Stimulated activated CD4-positive, alpha-beta T cell treated with anti-CD3 and anti-CD28 coated beads, Interleukin-4, amount 100 ng/mL, for 24 hours (primary cell): ENCODE measurements around the gene MED1.
A peak's percentile ranks its signal among the peaks of the same experiment; 100 is the strongest.
"Not testable (repeated sequence)": the region's sequence is repeated elsewhere in the genome, so short reads cannot be mapped to it uniquely, and the experiment has no call there.

Source experiments
- DNase-seq: peaks from one replicate; pipeline ENCODE4 v3.0.0-alpha.2; 2020

MED1 gene

GRCh38 chr17:39450847-39451581, at the start of gene MED1:
MED1 (minus strand) TSS chr17:39451263; CDS start chr17:39451062, 201 bp downstream.
- peak; percentile 92 for DNase-seq

GRCh38 chr17:39496921-39497320, 45.9 kb upstream of the MED1 start:
- not testable (repeated sequence) for DNase-seq

- no peak for DNase-seq
Measured at GRCh38 chr17:39487946-39488345, 36.9 kb upstream of the MED1 start.

GRCh38 chr17:39487490-39487889, 36.4 kb upstream of the MED1 start:
- not testable (repeated sequence) for DNase-seq

GRCh38 chr17:39486242-39486641, 35.2 kb upstream of the MED1 start:
- DNase-seq, result no peak

- no peak for DNase-seq
Measured at GRCh38 chr17:39485555-39485954, 34.5 kb upstream of the MED1 start.

GRCh38 chr17:39484178-39484577, 33.1 kb upstream of the MED1 start:
- DNase-seq, result no peak

GRCh38 chr17:39483506-39483905, 32.4 kb upstream of the MED1 start:
- DNase-seq, result no peak

GRCh38 chr17:39479631-39480030, 28.6 kb upstream of the MED1 start:
- not testable (repeated sequence) for DNase-seq

GRCh38 chr17:39473310-39473709, 22.2 kb upstream of the MED1 start:
- no peak for DNase-seq

- DNase-seq, result not testable (repeated sequence)
Measured at GRCh38 chr17:39468610-39469009, 17.5 kb upstream of the MED1 start.

- DNase-seq, result not testable (repeated sequence)
Measured at GRCh38 chr17:39464639-39465181, 13.6 kb upstream of the MED1 start.

- peak; percentile 4 for DNase-seq
Measured at GRCh38 chr17:39462631-39463375, 11.7 kb upstream of the MED1 start.

- no peak for DNase-seq
Measured at GRCh38 chr17:39461926-39462569, 11.0 kb upstream of the MED1 start.

GRCh38 chr17:39461113-39461925, 10.3 kb upstream of the MED1 start, which contains the start of gene CDK12:
CDK12 (plus strand) TSS chr17:39461486; CDS start chr17:39462072, 586 bp downstream.
- DNase-seq, result peak; percentile 95

- DNase-seq, result no peak
Measured at GRCh38 chr17:39455919-39456318, 4.9 kb upstream of the MED1 start.

GRCh38 chr17:39450051-39450450, 1.0 kb downstream of the MED1 start:
- DNase-seq, result no peak

GRCh38 chr17:39447561-39447960, 3.5 kb downstream of the MED1 start:
- no peak for DNase-seq

- DNase-seq, result no peak
Measured at GRCh38 chr17:39443326-39443725, 7.7 kb downstream of the MED1 start.

- DNase-seq, result not testable (repeated sequence)
Measured at GRCh38 chr17:39439868-39440267, 11.2 kb downstream of the MED1 start.

GRCh38 chr17:39429600-39429999, 21.5 kb downstream of the MED1 start:
- DNase-seq, result no peak

- DNase-seq, result no peak
Measured at GRCh38 chr17:39416141-39416540, 34.9 kb downstream of the MED1 start.
